Stomach (tissue), 4 donors: ENCODE data around the gene DNAH6.

Experiments used
- CTCF ChIP-seq, 7 experiments: fragments of 450-650 bp in 4 of 7; fragments of 200-600 bp in 3 of 7; sonication (generic) in 3 of 7; IDR thresholded peaks; one replicate each; pipeline ENCODE4 v1.5.1; 2016 to 2019; ENCODE audit warnings: antibody characterized with exemption in 7 of 7, control low read depth in 2 of 7, mild to moderate bottlenecking in 1 of 7
- POLR2A ChIP-seq, 4 donors: fragments of 450-650 bp; IDR thresholded peaks; one replicate each; pipeline ENCODE4 v1.6.1; 2016; ENCODE audit warnings: antibody characterized with exemption in 4 of 4, control low read depth in 2 of 4, mild to moderate bottlenecking in 1 of 4, moderate library complexity in 1 of 4
- POLR2AphosphoS5 ChIP-seq, 3 donors: sonication (generic); formaldehyde crosslinking; IDR thresholded peaks; one replicate each; pipeline ENCODE4 v1.6.1; 2016; ENCODE audit warnings: antibody characterized with exemption in 3 of 3

GRCh38 chr2:84771251-84771650, 255.0 kb downstream of the DNAH6 start:
- TF ChIP-seq CTCF (IDR thresholded peaks at IDR 0.05) (no peak), POLR2A (IDR thresholded peaks at IDR 0.05) (no peak), POLR2AphosphoS5 (IDR thresholded peaks at IDR 0.05) (no peak)
